Stimulated activated CD4-positive, alpha-beta T cell treated with anti-CD3 and anti-CD28 coated beads, Interleukin-12 subunit alpha, Interleukin-12 subunit beta, amount 100 ng/mL, for 4 hours (primary cell): ENCODE measurements around the gene PTPN13.
"Not testable (repeated sequence)": the region's sequence is repeated elsewhere in the genome, so short reads cannot be mapped to it uniquely, and the experiment has no call there.

ENCODE experiments used
- DNase-seq: peaks from one replicate; pipeline ENCODE4 v3.0.0-alpha.2; 2020

Gene PTPN13

DNA sequence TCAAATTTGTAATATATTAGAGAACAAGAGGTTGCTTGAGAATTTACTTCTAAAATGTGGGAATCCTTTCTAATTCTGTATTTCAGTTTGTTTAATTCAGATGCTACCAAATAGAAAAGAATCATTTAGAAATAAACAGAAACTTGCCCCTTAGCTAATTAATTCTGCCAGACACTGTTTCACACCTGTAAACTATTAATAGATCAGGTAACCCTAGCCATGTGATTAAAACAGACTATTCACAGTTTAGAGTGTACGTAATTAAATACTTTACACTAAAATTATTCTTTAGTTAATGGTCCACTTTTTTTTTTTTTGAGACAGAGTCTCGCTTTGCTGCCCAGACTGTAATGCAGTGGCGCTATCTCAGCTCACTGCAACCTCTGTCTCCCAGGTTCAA lies 124.0 kb downstream of the PTPN13 start:
- no peak for DNase-seq

DNA sequence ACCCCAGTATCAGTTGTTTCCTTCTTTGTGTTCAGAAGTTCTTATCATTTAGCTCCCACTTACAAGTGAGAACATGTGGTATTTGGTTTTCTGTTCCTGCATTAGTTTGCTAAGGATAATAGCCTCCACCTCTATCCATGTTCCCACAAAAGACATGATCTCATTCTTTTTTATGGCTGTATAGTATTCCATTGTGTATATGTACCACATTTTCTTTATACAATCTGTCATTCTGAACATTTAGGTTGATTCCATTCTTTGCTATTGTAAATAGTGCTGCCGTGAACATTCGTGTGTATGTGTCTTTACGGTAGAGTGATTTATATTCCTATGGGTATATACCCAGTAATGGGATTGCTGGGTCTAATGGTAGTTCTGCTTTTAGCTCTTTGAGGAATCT lies 125.0 kb downstream of the PTPN13 start:
- not testable (repeated sequence) for DNase-seq

DNA sequence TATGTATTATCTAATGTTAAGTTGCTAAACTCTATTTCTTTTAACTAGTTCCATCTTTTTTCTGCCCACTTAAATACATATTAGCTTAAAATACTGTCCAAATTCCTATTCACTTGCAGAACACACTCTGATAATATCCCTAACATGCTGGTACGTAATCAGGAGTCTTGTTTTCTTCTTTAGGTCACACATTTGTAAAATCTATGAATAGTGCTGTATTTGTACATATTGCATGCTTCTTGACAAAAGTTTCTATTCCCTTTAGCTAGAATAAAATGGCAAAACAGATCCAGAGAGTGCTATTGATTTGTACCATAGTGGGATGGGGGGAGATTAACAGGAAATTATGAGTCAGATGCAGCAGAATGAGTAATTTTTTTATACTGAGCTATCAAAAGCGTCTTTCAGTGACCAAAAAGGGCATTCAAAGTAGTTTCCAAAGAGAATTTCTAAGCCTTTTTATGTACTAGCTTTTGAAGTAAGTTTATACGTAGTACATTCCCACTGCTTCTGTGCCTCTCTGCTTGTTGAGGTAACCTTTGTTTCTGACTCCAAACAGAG lies 126.5 kb downstream of the PTPN13 start:
- no peak for DNase-seq

DNA sequence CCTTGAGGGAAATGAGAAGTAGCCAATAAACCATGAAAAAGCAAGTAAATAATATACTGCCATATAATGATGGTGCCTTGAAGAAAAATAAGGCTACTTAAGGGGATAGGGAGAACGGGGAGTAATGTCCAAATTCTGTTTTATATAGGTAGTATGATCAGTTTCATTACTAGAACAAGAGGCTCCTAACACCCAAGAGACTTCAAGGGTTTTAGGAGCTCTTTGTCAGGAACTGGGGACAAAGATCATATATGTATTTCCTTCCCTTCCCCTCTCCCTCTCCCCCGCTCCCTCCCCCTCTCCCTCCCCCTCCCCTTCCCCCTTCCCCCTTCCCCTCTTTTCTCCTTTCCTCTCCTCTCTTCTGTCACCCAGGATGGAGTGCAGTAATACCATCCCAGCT lies 127.3 kb downstream of the PTPN13 start:
- no peak for DNase-seq

GRCh38 chr4:86730310-86730709 lies 136.2 kb downstream of the PTPN13 start:
- no peak for DNase-seq

DNA sequence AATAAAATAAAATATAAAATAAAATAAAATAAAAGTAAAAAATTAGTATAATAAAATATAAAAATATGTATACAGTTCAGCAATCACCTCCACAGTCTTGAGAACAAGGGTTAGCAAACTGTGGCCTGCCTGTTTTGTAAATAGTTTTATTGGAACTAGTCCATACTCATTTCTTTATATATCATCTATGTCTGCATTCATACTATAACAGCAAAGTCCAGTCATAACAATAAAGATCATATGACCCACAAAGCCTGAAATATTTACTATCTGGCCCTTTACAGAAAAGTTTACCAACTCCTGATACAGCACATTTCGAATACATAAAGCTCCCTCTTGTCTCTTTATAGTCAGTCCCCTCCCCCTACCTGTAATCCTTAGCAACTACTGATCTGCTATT lies 143.1 kb downstream of the PTPN13 start:
- no peak for DNase-seq

- DNase-seq, result no peak
Observed at GRCh38 chr4:86741846-86742245, 147.7 kb downstream of the PTPN13 start.

- DNase-seq, result no peak
Observed at GRCh38 chr4:86744570-86744969, 150.5 kb downstream of the PTPN13 start.

GRCh38 chr4:86749121-86749520 lies 155.0 kb downstream of the PTPN13 start:
- DNase-seq, result no peak

DNA sequence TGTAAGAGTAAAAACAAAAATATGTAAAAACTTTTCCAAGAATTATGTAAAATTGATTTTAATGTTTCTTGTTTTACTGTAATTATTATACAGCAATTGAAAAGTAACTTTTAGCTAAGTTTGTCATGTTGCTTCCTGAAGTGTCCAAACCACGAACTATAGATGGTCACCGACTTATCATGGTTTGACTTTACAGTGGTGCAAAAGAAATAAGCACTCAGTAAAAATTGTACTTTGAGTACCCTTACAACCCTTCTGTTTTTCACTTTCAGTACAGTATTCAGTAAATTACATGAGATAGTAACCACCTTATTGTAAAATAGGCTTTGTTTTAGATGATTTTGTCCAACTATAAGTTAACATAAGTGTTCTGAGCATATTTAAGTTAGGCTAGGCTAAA lies 161.3 kb downstream of the PTPN13 start:
- no peak for DNase-seq

GRCh38 chr4:86757468-86757867 lies 163.4 kb downstream of the PTPN13 start:
- no peak for DNase-seq

DNA sequence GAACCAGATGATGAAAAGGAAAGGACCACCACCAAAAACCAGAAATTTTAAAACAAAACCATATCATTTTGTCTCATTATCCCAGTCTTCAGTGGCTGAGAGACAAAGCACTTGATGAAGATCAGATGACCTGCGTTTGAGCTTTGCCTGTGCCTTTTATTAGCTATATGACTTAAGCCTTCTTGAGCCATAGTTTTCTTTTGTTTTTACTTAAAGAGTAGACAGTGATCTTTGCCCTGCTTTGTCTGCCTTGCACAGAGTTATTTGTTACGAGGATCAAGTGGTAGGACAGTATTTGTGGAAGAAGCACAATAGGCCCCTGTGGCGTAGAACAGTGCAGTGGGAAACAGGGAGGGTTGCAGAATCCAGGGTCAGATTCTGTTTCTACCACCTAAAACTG lies 165.2 kb downstream of the PTPN13 start:
- DNase-seq, result no peak

- DNase-seq, result no peak
Observed at GRCh38 chr4:86762649-86763048, 168.5 kb downstream of the PTPN13 start.

DNA sequence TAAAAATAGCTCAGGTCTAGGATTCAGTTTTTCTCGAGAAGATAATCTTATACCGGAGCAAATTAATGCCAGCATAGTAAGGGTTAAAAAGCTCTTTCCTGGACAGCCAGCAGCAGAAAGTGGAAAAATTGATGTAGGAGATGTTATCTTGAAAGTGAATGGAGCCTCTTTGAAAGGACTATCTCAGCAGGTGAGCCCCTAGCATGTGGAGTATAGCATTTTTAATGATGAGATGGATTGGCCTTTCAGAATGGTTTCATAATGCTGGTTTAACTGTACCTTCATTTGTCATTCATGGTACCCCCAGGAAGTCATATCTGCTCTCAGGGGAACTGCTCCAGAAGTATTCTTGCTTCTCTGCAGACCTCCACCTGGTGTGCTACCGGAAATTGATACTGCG lies 175.7 kb downstream of the PTPN13 start:
- DNase-seq, result no peak

DNA sequence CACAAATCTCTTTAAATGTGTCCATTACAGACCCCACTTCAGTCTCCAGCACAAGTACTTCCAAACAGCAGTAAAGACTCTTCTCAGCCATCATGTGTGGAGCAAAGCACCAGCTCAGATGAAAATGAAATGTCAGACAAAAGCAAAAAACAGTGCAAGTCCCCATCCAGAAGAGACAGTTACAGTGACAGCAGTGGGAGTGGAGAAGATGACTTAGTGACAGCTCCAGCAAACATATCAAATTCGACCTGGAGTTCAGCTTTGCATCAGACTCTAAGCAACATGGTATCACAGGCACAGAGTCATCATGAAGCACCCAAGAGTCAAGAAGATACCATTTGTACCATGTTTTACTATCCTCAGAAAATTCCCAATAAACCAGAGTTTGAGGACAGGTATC lies 177.0 kb downstream of the PTPN13 start:
- no peak for DNase-seq

- DNase-seq, result no peak
Observed at GRCh38 chr4:86775061-86775460, 180.9 kb downstream of the PTPN13 start.

DNA sequence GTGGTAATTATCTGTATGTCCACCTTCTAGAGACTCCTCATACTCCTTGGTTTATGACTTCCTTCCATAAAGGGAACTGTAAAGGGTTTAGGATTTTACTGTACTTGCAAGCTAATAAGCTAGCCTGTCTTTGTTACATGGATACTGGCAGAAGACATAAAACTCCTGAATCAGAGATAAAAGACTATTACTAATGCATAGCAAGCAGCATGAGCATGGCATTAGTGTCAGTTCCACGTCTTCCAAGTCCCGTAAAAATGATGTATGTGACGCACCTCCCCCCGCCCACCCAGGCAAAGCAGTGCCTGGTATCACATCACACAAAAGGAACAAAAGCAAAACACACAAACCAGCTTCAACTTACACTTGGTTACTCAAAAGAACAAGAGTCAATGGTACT lies 184.1 kb downstream of the PTPN13 start:
- no peak for DNase-seq

DNA sequence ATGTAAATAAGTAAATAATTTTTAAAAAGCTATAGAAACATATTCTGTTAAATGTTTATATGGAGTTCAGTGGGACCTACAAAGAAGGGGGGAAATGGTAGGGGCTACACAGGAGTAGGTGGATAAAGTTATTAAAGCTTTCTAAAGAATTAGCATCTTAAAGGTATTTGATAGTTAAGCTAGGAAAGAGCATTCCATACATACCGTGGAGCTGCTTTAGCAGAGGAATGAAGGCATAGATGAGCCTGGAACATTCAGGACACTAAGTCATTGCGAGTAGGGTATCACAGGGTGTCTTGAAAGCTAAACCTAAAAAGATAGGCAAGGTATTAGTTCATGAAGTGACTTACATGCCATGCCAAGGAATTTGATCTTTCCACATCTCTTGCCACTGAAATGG lies 194.7 kb downstream of the PTPN13 start:
- no peak for DNase-seq

DNA sequence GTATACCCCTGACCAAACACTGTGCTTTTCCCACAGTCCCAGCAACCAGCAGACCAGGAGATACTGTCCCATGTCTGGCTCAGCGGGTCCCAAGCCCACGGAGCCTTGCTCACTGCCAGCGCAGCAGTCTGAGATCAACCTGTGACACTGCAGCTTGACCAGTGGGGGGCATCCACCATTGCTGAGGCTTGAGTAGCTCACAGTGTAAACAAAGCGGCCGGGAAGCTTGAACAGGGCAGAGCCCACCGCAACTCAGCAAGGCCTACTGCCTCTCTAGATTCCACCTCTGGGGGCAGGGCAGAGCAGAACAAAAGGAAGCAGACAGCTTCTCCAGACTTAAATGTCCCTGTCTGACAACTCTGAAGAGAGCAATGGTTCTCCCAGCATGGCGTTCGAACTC lies 197.0 kb downstream of the PTPN13 start:
- DNase-seq, result no peak

- DNase-seq, result no peak
Observed at GRCh38 chr4:86809809-86810208, 215.7 kb downstream of the PTPN13 start.

- no peak for DNase-seq
Observed at GRCh38 chr4:86810847-86811246, 216.7 kb downstream of the PTPN13 start.

DNA sequence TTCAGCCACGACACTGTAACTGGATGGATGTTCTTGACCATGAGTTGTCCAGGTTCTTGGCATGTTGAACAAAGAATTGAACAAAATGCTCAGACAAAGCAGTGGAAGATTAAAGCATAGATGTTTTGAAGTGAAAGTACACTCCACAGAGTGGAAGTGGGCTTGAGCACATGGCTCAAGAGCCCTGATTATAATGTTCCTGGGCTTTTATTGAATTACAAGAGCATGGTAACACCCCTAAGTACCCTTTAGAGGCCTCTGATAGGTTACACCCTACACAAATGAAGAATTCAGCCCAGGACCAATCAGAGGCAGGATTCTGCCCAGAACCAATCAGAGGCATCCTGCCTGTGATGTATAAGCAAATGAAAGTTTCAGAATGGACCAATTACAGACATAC lies 221.5 kb downstream of the PTPN13 start:
- no peak for DNase-seq

DNA sequence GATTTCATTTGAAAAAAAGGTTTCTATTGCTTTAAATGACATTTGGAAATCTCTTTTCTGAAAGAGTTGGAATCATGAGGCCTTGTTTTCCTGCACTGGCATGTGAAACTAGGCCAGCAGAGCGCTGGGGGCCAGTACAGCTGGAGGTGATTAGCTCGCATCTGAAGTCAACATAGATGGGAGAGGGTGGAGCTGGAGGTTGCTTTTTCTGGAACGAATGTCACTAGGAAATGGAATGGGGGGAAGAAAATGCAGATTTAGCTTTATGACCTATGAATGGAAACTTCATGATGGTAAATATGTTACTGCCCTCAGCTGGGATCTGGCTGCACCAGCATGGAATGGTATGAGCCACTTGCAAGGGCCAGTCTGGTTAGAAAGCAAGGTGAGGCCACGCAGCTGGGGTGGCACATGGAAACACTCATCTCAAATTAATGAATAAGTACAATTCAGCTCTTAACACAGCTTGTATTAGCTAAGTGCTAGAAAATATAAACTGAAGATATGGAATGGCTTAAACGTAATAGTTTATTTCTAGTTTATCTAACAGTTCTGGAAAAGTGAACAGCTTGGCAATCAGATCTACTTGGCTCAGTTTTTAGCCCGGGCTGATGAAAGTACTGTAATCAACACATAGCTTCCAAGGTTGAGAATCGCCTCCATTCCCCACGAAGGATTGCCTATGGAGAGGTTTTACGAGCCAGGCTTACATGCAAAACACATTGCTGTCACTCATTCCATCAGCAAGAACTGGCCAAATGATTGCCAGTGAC lies 222.6 kb downstream of the PTPN13 start:
- no peak for DNase-seq

GRCh38 chr4:86818211-86818610 lies 224.1 kb downstream of the PTPN13 start:
- DNase-seq, result no peak

GRCh38 chr4:86818841-86819240 lies 224.7 kb downstream of the PTPN13 start:
- DNase-seq, result no peak
